Endothelial cell of umbilical vein (primary cell): ENCODE measurements around the gene ACOX3. TPM values are rescaled to one million over a fixed set of nuclear protein-coding genes. Genes with fewer than 3 reads are reported as not detected.

Experiments used
- BruUV-seq: library from RNA; stranded (reverse); fragments of 400-500 nt; replicated peaks from 2 replicates; lab custom pipeline; 2021; lab: Mats Ljungman, UMichigan
- CTCF ChIA-PET: fragments of 300-600, 350-600 bp; sonication (Branson Sonifier 250); formaldehyde crosslinking; loops from one replicate; lab custom pipeline; 2021; ENCODE audit warnings: antibody characterized with exemption, inconsistent platforms; lab: Charles Lee
- POLR2A ChIA-PET: fragments of 300-600, 350-600 bp; sonication (Branson Sonifier 250); formaldehyde crosslinking; loops from one replicate; lab custom pipeline; 2021; ENCODE audit warnings: antibody characterized with exemption, inconsistent platforms; lab: Charles Lee
- DNase-seq: peaks from one replicate; pipeline ENCODE4 v3.0.0-alpha.2; 2011; ENCODE audit warnings: low read depth, low spot score
- FAIRE-seq: peaks from 2 replicates; lab custom pipeline; 2011; peaks lifted over from hg19 to GRCh38; lab: Jason Lieb, UNC
- H2AFZ ChIP-seq: 2 replicates; pipeline ENCODE4 v1.6.0; 2012; ENCODE audit warnings: low read depth, low read length, control low read depth, inconsistent platforms
- H3K27ac ChIP-seq: 2 replicates; pipeline ENCODE4 v1.5.1; 2011; ENCODE audit warnings: low read depth, mild to moderate bottlenecking, control low read depth, low read length, moderate library complexity; ENCODE audit not compliant: insufficient read depth
- H3K27me3 ChIP-seq, 2 experiments: 2 replicates each; pipeline versions ENCODE4 v1.6.0 to v1.6.1; 2011; ENCODE audit warnings: low read length in 2 of 2, mixed read lengths in 1 of 2; ENCODE audit not compliant: control insufficient read depth in 2 of 2, insufficient read depth in 2 of 2
- H3K36me3 ChIP-seq, 2 experiments: 2 replicates in 1 of 2; 3 replicates in 1 of 2; pipeline ENCODE4 v1.5.1; 2011; ENCODE audit warnings: low read length in 2 of 2, mild to moderate bottlenecking in 1 of 2, moderate library complexity in 1 of 2; ENCODE audit not compliant: control insufficient read depth in 2 of 2, insufficient read depth in 2 of 2; ENCODE audit errors: extremely low read depth in 1 of 2
- H3K4me1 ChIP-seq: 3 replicates; pipeline ENCODE4 v1.5.1; 2011; ENCODE audit warnings: mild to moderate bottlenecking, low read length; ENCODE audit not compliant: control insufficient read depth, insufficient read depth; ENCODE audit errors: extremely low read depth
- H3K4me2 ChIP-seq: 2 replicates; pipeline ENCODE4 v1.6.1; 2011; ENCODE audit warnings: low read length, control low read depth, mixed read lengths; ENCODE audit not compliant: insufficient read depth
- H3K4me3 ChIP-seq, 3 experiments: fragments of 200-600 bp in 1 of 3; sonication (generic), shearing (Covaris generic) in 1 of 3; replicated peaks in 1 of 3; 2 replicates each; pipeline ENCODE4 v1.5.1; 2011 to 2016; ENCODE audit warnings: control low read depth in 3 of 3, low read length in 3 of 3, mild to moderate bottlenecking in 2 of 3, inconsistent platforms in 1 of 3, low read depth in 1 of 3, moderate library complexity in 1 of 3; ENCODE audit not compliant: insufficient read depth in 1 of 3
- H3K79me2 ChIP-seq: 2 replicates; pipeline ENCODE4 v1.6.0; 2012; ENCODE audit warnings: low read length, inconsistent platforms; ENCODE audit not compliant: control insufficient read depth, insufficient read depth
- H3K9ac ChIP-seq: replicated peaks from 2 replicates; pipeline ENCODE3; 2011; ENCODE audit warnings: low read length, control low read depth; ENCODE audit not compliant: insufficient read depth; ENCODE audit errors: extremely low read depth
- H3K9me1 ChIP-seq: replicated peaks from 3 replicates; pipeline ENCODE4 v1.6.0; 2011; ENCODE audit warnings: mild to moderate bottlenecking, low read length; ENCODE audit not compliant: control insufficient read depth, insufficient read depth; ENCODE audit errors: extremely low read depth
- H3K9me3 ChIP-seq: replicated peaks from 2 replicates; pipeline ENCODE4 v1.5.1; 2012; ENCODE audit warnings: low read length, inconsistent platforms; ENCODE audit not compliant: control insufficient read depth, insufficient read depth
- H4K20me1 ChIP-seq: replicated peaks from 2 replicates; pipeline ENCODE3; 2011; ENCODE audit warnings: mild to moderate bottlenecking, low read length; ENCODE audit not compliant: control insufficient read depth, insufficient read depth; ENCODE audit errors: extremely low read depth
- EZH2 ChIP-seq: IDR thresholded peaks from 2 replicates; pipeline ENCODE4 v1.6.1; 2012; ENCODE audit warnings: borderline replicate concordance, low read depth, mild to moderate bottlenecking, moderate library complexity, low read length, inconsistent platforms; ENCODE audit not compliant: severe bottlenecking
- JUN ChIP-seq: IDR thresholded peaks from 2 replicates; pipeline ENCODE4 v1.6.1; 2011; ENCODE audit warnings: borderline replicate concordance, low read depth; ENCODE audit not compliant: insufficient read length, insufficient read depth
- MYC ChIP-seq: IDR thresholded peaks from one replicate; pipeline ENCODE4 v1.6.1; 2011; ENCODE audit warnings: mild to moderate bottlenecking, low read depth, low read length
- POLR2A ChIP-seq: IDR thresholded peaks from 2 replicates; pipeline ENCODE4 v1.6.1; 2012; ENCODE audit warnings: low read depth, mild to moderate bottlenecking, control low read depth, low read length
- POLR2AphosphoS5 ChIP-seq: IDR thresholded peaks from 2 replicates; pipeline ENCODE4 v1.6.1; 2012; ENCODE audit warnings: low read depth, mild to moderate bottlenecking, control low read depth, low read length, moderate library complexity; ENCODE audit not compliant: insufficient read depth
- dilution Hi-C: fragments of 300-500 bp; cut with MboI; formaldehyde crosslinking; loops from one replicate; pipeline ENCODE4 v1.15.0; 2019; ENCODE audit warnings: low sequenced_read_pairs; ENCODE audit not compliant: extremely low pct_ligation_motif_present
- intact Hi-C: fragments of 100-400 bp; cut with micrococcal nuclease; formaldehyde crosslinking; loops from one replicate; pipeline ENCODE4 v1.10.0; 2022
- polyA plus RNA-seq, 4 experiments: library from polyadenylated mRNA; depleted of rRNA in 3 of 4; stranded (reverse) in 3 of 4; unstranded in 1 of 4; fragments of >200 nt; gene quantifications; 2 replicates each; pipeline versions ENCODE4 v1.2.1 to v1.2.3, GENCODE V29; 2011 to 2012; ENCODE audit warnings: missing spikeins in 1 of 4
- total RNA-seq: library from RNA; stranded (reverse); gene quantifications from 2 replicates; pipeline ENCODE4 v1.2.3, GENCODE V29; 2021
- TF ChIP-seq, protein P1 (sequence below): IDR thresholded peaks from 2 replicates; pipeline ENCODE4 v1.6.1; 2011; ENCODE audit not compliant: insufficient read depth, insufficient read length
- TF ChIP-seq, protein P2 (sequence below), 2 donors: IDR thresholded peaks; 1 replicate in 1 of 2; 2 replicates in 1 of 2; pipeline ENCODE4 v1.5.1; 2011; ENCODE audit warnings: low read length in 2 of 2, mild to moderate bottlenecking in 2 of 2, moderate library complexity in 2 of 2, control low read depth in 1 of 2, inconsistent platforms in 1 of 2, low read depth in 1 of 2; ENCODE audit not compliant: insufficient read depth in 1 of 2; ENCODE audit errors: extremely low read depth in 1 of 2

Gene ACOX3
- total and polyA plus RNA-seq, 2 donors (not counting 3 experiments of a cell fraction or from before 2014, with no cell fraction given) = 13.0 to 26.3 TPM

DNA sequence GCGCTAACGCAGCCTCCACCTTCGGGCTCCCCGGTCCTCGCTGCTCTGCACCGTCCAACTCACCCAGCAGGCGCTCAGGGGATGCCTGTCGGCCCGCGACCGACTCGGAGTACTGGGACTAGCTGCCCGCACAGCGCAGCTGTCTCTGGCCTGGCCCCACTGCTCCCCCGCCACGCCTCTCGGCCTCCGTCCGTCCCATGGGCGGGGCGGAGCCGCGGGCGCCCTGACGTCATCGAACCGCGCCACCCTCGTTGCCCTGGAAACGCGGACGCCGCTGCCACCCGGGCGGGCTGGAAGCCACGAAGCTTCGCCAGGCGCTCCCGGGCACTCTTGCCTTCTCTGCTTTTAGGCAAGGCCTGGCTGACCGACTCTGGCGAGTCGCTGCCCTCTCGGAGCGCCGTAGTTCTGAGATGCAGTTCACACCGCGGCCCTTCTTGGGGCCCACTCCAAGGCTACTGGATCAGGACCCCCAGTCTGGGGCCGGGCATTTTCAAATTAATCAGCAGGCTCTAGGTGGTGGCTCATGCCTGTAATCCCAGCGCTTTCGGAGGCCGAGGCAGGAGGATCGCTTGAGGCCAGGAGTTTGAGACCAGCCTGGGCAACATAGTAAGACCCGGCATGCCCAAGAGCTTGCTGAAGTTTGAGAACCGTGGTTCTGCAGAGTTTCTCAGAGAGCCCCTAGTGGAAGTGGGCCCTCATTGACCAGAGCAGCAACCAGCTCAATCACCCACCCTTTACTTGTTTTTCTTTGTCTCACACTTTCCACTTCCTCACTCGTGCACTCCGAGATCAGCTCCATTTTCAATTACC, 12.0 kb downstream of the ACOX3 start:
- no peaks in the 10 kb centered on the region for H3K27me3 ChIP-seq
- peaks cover 13% of the 10 kb centered on the region for H3K4me1 ChIP-seq
- CTCF ChIA-PET = interaction anchor here (0.8 to 2.2 kb wide), 14 partner anchors 8 to 252 kb away, joined by 3 to 19 read pairs (median 4); partner anchors contain the start of gene TRMT44
- no peaks in the 10 kb centered on the region for H3K9me1 ChIP-seq
- peak overlapping the region; percentile 78 for H3K27ac ChIP-seq
- peak overlapping the region; percentile 35 to 80 (median 67) for H3K4me3 ChIP-seq
- peak overlapping the region; percentile 87 for H3K4me2 ChIP-seq
- H3K9me3 ChIP-seq = no peaks in the 10 kb centered on the region
- DNase-seq = peak; percentile 85
- TF ChIP-seq EZH2 (no peak), MYC (no peak), JUN (peak; percentile 33), POLR2A (peak; percentile 76), POLR2AphosphoS5 (peak; percentile 61)
- TF ChIP-seq, protein P1, sequence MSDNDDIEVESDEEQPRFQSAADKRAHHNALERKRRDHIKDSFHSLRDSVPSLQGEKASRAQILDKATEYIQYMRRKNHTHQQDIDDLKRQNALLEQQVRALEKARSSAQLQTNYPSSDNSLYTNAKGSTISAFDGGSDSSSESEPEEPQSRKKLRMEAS = peak; percentile 52
- TF ChIP-seq, protein P2, sequence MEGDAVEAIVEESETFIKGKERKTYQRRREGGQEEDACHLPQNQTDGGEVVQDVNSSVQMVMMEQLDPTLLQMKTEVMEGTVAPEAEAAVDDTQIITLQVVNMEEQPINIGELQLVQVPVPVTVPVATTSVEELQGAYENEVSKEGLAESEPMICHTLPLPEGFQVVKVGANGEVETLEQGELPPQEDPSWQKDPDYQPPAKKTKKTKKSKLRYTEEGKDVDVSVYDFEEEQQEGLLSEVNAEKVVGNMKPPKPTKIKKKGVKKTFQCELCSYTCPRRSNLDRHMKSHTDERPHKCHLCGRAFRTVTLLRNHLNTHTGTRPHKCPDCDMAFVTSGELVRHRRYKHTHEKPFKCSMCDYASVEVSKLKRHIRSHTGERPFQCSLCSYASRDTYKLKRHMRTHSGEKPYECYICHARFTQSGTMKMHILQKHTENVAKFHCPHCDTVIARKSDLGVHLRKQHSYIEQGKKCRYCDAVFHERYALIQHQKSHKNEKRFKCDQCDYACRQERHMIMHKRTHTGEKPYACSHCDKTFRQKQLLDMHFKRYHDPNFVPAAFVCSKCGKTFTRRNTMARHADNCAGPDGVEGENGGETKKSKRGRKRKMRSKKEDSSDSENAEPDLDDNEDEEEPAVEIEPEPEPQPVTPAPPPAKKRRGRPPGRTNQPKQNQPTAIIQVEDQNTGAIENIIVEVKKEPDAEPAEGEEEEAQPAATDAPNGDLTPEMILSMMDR (IDR thresholded peaks at IDR 0.05; ENCODE audit: extremely low read depth in 1 of 2, insufficient read depth in 1 of 2, low read depth in 1 of 2, low read length in 2 of 2) = peak; percentile 40 to 77
- H3K9ac ChIP-seq = peak overlapping the region; percentile 70
- no peaks in the 10 kb centered on the region for H4K20me1 ChIP-seq
- peak overlapping the region; percentile 71 for H2AFZ ChIP-seq
- intact Hi-C loops (loop anchor here (1.0 to 5.0 kb wide), 3 partner anchors 12 to 231 kb away; partner anchors contain the start of genes ACOX3, SH3TC1 and TRMT44), dilution Hi-C loops (no loop called here)
- BruUV-seq = no TSS peak
- peaks cover 25% of the 10 kb centered on the region for H3K79me2 ChIP-seq
- FAIRE-seq = no peak
- POLR2A ChIA-PET = interaction anchor here (1.0 to 1.1 kb wide), 4 partner anchors 9 to 229 kb away, joined by 3 to 5 read pairs (median 4); partner anchors contain the start of gene SH3TC1
- no peaks in the 10 kb centered on the region for H3K36me3 ChIP-seq
